Stomach (tissue), 4 donors: ENCODE results near the gene ALK.

Source experiments
- POLR2AphosphoS5 ChIP-seq, 3 donors: sonication (generic); formaldehyde crosslinking; IDR thresholded peaks; one replicate each; pipeline ENCODE4 v1.6.1; 2016; ENCODE audit warnings: antibody characterized with exemption in 3 of 3
- TF ChIP-seq, protein P1 (sequence below), 7 experiments: fragments of 450-650 bp in 4 of 7; fragments of 200-600 bp in 3 of 7; sonication (generic) in 3 of 7; IDR thresholded peaks; one replicate each; pipeline ENCODE4 v1.5.1; 2016 to 2019; ENCODE audit warnings: antibody characterized with exemption in 7 of 7, control low read depth in 2 of 7, mild to moderate bottlenecking in 1 of 7

DNA sequence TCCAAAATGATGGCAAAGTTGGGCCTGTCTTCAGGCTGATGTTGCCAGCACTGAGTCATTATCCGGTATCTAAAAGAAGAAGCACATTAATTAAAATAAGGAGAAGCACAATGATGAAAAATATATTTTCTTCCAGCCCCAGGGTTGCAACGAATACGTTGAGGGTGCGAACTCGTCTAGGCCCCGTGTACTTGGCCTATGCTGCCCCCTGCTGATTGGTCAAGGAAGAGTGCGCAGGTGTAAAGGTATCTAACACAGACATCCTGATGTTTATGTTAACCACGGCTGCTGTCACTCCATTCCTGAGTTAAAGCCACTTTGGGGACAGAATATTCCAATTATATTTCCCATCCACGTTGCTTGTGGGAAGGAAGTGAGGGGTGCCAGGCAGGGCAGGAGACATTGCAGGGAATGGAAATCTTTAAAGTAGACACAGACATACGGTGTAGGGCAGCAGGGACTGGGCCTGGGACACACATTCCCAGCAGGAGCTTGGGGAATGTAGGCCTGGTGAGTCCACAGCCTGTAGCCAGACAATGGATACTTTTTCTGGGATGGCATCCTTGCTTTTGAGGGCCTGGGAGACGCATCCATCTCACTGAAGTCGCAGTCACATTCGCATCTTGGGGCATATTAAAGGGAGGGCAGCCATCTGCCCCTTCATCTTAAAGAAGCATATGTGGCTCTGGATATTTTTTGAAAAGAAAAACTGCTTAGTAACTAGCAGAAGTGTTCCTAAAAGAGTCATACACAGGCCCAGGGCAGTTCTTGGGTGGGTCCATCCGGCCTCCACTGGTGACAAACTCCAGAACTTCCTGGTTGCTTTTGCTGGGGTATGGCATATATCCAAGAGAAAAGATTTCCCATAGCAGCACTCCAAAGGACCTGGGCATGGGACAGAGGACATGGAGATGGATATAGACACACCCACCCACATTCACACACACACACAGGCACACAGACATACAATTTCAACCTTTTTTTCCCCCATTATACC is 724.3 kb downstream of the ALK start:
- TF ChIP-seq, protein P1, sequence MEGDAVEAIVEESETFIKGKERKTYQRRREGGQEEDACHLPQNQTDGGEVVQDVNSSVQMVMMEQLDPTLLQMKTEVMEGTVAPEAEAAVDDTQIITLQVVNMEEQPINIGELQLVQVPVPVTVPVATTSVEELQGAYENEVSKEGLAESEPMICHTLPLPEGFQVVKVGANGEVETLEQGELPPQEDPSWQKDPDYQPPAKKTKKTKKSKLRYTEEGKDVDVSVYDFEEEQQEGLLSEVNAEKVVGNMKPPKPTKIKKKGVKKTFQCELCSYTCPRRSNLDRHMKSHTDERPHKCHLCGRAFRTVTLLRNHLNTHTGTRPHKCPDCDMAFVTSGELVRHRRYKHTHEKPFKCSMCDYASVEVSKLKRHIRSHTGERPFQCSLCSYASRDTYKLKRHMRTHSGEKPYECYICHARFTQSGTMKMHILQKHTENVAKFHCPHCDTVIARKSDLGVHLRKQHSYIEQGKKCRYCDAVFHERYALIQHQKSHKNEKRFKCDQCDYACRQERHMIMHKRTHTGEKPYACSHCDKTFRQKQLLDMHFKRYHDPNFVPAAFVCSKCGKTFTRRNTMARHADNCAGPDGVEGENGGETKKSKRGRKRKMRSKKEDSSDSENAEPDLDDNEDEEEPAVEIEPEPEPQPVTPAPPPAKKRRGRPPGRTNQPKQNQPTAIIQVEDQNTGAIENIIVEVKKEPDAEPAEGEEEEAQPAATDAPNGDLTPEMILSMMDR (IDR thresholded peaks at IDR 0.05): peak in 5 of 7 experiments; percentile 63 to 76 (median 72)
- TF ChIP-seq POLR2AphosphoS5 (IDR thresholded peaks at IDR 0.05): no peak
